Activated CD4-positive, alpha-beta T cell treated with anti-CD3 and anti-CD28 coated beads, Interleukin-10, Interleukin-2, amounts not matched to agents 100 ng/mL and 50 ng/mL, durations not matched to agents 16 hours and 8 hours (primary cell): ENCODE data around the gene BEX4.

ENCODE experiments used
- DNase-seq: peaks from one replicate; pipeline ENCODE4 v3.0.0-alpha.2; 2020

BEX4 gene

DNA sequence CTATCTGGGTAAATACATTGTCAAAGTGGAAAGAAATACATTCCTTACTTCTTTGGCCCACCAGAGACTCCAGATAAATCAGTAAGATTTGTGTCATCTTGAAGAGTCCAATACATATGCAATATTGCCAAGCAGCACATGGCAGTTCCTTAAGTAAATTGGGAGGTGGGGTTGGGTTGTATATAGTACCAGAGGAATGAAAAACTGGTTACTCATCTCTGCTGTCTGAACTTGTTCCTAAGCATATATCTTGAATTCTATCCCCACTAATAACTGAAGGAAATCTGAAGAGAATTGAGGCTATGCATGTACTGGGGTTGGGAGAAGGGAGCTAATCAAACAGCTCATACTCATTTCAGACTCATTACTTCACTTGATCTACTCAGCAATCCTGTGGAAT, 25.2 kb downstream of the BEX4 start:
- no peak for DNase-seq

GRCh38 chrX:103248553-103248952, 33.6 kb downstream of the BEX4 start:
- DNase-seq, result peak; percentile 4

DNA sequence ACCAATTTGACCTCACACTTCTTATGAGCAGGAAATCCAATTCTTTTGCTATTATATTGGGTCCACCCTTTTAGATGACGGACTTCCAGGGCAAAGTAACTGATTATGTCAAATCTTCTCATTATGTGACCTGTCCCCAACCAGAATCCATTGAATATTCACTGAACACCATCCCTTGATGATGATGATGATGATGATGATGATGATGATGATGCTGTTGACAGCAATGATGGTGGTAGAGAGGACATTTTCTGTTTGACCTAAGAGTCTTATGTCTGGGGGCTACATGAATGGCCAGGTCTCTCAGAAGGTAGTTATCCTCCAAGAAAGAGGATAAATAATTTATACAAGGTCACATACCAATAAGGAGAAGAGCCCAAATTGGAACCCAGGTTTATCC, 34.9 kb downstream of the BEX4 start:
- no peak for DNase-seq

DNA sequence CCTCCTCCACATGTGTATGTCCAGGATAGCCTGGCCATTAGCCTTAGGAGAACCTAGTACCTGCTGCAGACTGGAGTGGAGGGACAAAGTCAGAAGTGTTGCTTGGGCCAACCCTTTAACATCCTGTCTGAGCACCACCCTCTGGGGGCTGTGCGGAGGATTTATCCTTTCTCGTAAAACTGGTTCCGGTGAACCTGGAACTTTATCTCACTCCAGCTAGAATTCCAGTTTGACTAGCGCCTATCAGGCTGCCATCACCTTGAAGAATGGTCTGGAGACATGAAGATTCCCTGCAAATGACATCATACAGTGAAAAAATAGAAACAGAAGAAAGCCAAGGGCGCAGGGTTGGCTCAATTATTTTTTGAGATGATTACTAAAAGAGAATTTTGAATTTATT, 36.1 kb downstream of the BEX4 start:
- no peak for DNase-seq

DNA sequence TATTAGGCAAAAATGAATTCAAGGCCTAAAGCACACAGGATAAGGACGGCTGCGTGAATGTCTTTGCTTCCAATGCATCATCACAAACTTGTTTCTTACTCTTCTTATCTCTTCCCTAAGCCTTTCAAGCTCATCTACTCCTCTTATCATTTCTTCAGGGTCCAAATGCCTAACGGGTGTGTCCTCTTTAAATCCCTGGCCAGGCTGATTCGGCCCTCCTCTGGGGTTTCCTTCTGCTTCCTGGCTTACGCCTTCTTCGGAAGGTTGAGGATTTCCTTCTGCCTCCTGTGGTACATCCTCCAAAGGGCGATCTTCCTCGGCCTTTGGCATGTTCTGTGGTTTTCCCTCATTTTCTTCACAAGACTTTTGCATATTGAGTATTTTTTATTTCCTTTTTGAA, 38.7 kb downstream of the BEX4 start:
- DNase-seq, result no peak

GRCh38 chrX:103254171-103254824, 39.4 kb downstream of the BEX4 start:
- DNase-seq, result peak; percentile 66

DNA sequence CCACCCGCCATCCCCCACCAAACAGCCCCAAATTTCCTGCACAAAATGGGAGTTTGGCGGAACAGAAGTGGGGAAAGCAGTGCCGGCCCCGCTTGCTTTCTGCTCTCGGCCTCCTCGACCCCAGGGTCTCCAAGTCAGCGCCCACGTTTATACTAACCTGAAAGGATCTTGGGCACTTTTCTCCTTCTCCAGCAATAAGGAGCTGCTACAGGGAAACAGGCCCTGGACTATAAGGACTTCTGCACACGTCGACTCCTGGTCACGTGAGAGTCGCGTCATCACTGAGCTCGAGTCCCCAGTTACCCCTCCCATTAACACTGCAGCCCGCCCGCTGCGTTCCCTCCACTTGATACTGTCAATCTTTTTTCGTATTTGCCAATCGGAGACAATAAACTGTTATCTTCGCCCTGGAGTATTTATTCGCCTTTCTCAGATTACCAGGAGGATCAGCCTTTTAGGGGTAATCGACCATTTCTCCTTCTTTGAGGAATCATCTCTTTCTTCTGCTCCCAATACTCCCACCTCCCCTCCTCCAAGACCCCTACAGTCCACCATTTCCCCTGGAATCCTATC, 40.1 kb downstream of the BEX4 start, which contains the start of gene TCEAL8:
Gene TCEAL8 (minus strand): TSS at position 235 of the 573 bp plus-strand sequence. CDS start 1,176 bp downstream, outside the sequence.
- peak; percentile 68 for DNase-seq

- no peak for DNase-seq
These were observed 41.7 kb downstream of the BEX4 start for GRCh38 chrX:103256651-103257050.

DNA sequence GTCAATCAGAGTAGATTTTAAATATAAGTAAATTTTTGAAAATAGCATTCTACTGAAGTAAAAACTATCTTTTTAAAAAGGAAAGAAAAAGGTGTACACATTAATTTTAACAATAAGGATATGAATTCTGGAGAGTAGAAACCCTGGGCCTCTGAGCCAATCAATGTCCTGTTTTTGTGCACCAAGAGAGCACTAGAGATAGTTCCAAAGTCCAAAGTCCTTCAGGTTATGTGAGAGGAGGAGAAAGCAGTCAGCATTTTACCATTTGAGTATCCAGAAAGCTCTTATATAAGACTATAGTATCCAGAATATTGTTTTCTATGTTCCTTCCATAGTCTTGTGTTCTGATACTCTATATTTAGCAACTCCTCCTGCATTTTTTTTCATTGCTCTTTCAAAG, 43.4 kb downstream of the BEX4 start:
- no peak for DNase-seq
